HG03571 (cell line): ENCODE results near the gene EPM2A.

Source experiments
- ATAC-seq: cut with Tn5 transposase; IDR thresholded peaks from one replicate; pipeline ENCODE4 v1.9.1; 2021; ENCODE audit not compliant: unreplicated experiment

EPM2A gene

GRCh38 chr6:145608850-145609249 lies 126.5 kb downstream of the EPM2A start:
- ATAC-seq: no peak

- no peak for ATAC-seq
Observed at GRCh38 chr6:145603991-145604390, 131.3 kb downstream of the EPM2A start.

- no peak for ATAC-seq
Observed at GRCh38 chr6:145603424-145603833, 131.9 kb downstream of the EPM2A start.

GRCh38 chr6:145602726-145603326 lies 132.5 kb downstream of the EPM2A start:
- no peak for ATAC-seq

GRCh38 chr6:145601397-145601796 lies 133.9 kb downstream of the EPM2A start:
- ATAC-seq: no peak

- ATAC-seq: no peak
Observed at GRCh38 chr6:145600299-145600698, 135.0 kb downstream of the EPM2A start.

- no peak for ATAC-seq
Observed at GRCh38 chr6:145588981-145589380, 146.3 kb downstream of the EPM2A start.

- no peak for ATAC-seq
Observed at GRCh38 chr6:145587334-145587733, 148.0 kb downstream of the EPM2A start.

GRCh38 chr6:145583753-145584152 lies 151.6 kb downstream of the EPM2A start:
- ATAC-seq: no peak
